ENCODE results near the gene PIGH. TPM values are rescaled to one million over a fixed set of nuclear protein-coding genes. Genes with fewer than 3 reads are reported as not detected.

Gene PIGH
- total RNA-seq, 1 experiment from 2014 or later, result 13.0 TPM

DNA sequence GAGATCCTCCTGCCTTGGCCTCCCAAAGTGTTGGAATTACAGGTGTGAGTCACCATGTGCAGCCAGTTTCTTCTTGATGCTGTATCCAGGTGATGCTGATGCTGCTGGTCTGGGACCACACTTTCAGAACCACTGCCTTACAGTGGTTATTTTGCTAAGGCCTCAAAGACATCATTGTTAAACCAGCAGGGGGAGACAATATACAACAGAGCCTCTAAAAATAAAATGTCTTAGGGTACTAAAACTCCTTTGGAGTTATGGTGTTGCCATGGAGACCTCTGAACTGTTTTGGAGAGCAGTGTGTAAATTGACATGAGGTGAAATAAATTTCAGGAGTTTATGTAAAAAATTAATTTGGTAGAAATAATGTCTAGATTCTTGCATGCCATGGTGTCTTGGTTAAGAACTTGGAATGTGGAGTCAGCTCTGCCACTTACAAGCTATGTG, 18.6 kb upstream of the PIGH start:
- no TSS peak for BruUV-seq (replicated peaks)
- POLR2A ChIA-PET (ENCODE audit: unreplicated experiment), result interaction anchor here (0.5 to 0.7 kb wide), 2 partner anchors 198 to 946 kb away, joined by 3 to 4 read pairs; partner anchors contain the start of gene ZFYVE26

DNA sequence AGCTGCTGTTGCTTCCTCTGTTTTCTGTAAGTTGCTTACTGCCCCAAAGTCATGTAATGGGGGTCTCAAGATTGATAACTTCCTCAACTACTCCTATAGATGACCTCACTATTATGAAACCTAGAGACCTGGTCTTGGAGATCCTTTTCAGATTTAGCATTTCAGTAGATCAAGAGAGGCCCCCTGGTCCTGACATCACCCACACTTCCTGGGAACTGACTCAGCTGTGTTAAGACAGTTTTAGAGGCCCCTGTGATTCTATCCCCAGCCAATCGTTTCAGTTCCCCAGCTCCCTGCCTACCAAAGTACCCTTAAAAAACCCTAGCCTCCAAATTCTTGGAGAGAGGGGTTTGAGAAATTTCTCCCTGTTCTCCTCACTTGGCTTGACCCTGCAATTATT, 10.4 kb upstream of the PIGH start:
- H3K4me2 ChIP-seq, result no peak overlapping the region
- intact Hi-C loops (cut with micrococcal nuclease; ENCODE audit: unreplicated experiment), result no loop called here
- no peak overlapping the region for H3K4me3 ChIP-seq
- H3K27ac ChIP-seq, result no peak overlapping the region
- TF ChIP-seq, protein P1, sequence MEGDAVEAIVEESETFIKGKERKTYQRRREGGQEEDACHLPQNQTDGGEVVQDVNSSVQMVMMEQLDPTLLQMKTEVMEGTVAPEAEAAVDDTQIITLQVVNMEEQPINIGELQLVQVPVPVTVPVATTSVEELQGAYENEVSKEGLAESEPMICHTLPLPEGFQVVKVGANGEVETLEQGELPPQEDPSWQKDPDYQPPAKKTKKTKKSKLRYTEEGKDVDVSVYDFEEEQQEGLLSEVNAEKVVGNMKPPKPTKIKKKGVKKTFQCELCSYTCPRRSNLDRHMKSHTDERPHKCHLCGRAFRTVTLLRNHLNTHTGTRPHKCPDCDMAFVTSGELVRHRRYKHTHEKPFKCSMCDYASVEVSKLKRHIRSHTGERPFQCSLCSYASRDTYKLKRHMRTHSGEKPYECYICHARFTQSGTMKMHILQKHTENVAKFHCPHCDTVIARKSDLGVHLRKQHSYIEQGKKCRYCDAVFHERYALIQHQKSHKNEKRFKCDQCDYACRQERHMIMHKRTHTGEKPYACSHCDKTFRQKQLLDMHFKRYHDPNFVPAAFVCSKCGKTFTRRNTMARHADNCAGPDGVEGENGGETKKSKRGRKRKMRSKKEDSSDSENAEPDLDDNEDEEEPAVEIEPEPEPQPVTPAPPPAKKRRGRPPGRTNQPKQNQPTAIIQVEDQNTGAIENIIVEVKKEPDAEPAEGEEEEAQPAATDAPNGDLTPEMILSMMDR (conservative IDR thresholded peaks at IDR 0.05), result no peak
- TF ChIP-seq EZH2 (IDR thresholded peaks at IDR 0.05; ENCODE audit: low read depth), result no peak
- H3K4me1 ChIP-seq (replicated peaks; ENCODE audit: insufficient read depth), result no peaks in the 10 kb centered on the region
- no peaks in the 10 kb centered on the region for H3K27me3 ChIP-seq (ENCODE audit: insufficient read depth, low read depth)
- no peaks in the 10 kb centered on the region for H3K9me3 ChIP-seq (ENCODE audit: insufficient read depth, low read depth)
- H3K79me2 ChIP-seq (ENCODE audit: low read depth), result no peaks in the 10 kb centered on the region
- H2AFZ ChIP-seq, result no peak overlapping the region
- no TSS peak for BruUV-seq (replicated peaks)
- no peak for DNase-seq
- ChIA-PET POLR2A (ENCODE audit: unreplicated experiment) (no interaction called here), CTCF (no interaction called here)
- H3K36me3 ChIP-seq (ENCODE audit: low read depth), result no peaks in the 10 kb centered on the region
- no peaks in the 10 kb centered on the region for H3F3A ChIP-seq (ENCODE audit: insufficient read depth, low read depth)
- no peaks in the 10 kb centered on the region for H3K9me2 ChIP-seq (ENCODE audit: insufficient read depth)
- H4K20me1 ChIP-seq (ENCODE audit: insufficient read depth), result no peaks in the 10 kb centered on the region

More for the DNA sequence above, 18.6 kb upstream of the PIGH start:
- Histone ChIP-seq H2AFZ (no peak overlapping the region), H3K4me1 (replicated peaks; ENCODE audit: insufficient read depth) (peaks cover 23% of the 10 kb centered on the region), H3K9me2 (ENCODE audit: insufficient read depth) (no peaks in the 10 kb centered on the region), H3F3A (ENCODE audit: insufficient read depth, low read depth) (peaks cover 14% of the 10 kb centered on the region; the same call in 1 of the 2 replicates), H3K79me2 (ENCODE audit: low read depth) (no peaks in the 10 kb centered on the region), H3K27ac (peak overlapping the region; percentile 36), H3K36me3 (ENCODE audit: low read depth) (no peaks in the 10 kb centered on the region), H3K27me3 (ENCODE audit: insufficient read depth, low read depth) (no peaks in the 10 kb centered on the region), H3K4me3 (peak overlapping the region; percentile 73; the same call in 1 of the 2 replicates), H3K9me3 (ENCODE audit: insufficient read depth, low read depth) (no peaks in the 10 kb centered on the region), H4K20me1 (ENCODE audit: insufficient read depth) (no peaks in the 10 kb centered on the region), H3K4me2 (peak overlapping the region; percentile 89)
- TF ChIP-seq EZH2 (IDR thresholded peaks at IDR 0.05; ENCODE audit: low read depth), result no peak
- TF ChIP-seq, protein P1 (conservative IDR thresholded peaks at IDR 0.05), result peak; percentile 91
- CTCF ChIA-PET, result interaction anchor here (0.5 to 3.1 kb wide), 7 partner anchors 48 to 233 kb away, joined by 3 to 16 read pairs (median 6); partner anchors contain the start of gene RDH11
- peak; percentile 25 to 74 for DNase-seq
- intact Hi-C loops (cut with micrococcal nuclease; ENCODE audit: unreplicated experiment), result loop anchor here (2.0 kb wide), 2 partner anchors 48 to 76 kb away; partner anchors contain the start of gene RDH11

DNA sequence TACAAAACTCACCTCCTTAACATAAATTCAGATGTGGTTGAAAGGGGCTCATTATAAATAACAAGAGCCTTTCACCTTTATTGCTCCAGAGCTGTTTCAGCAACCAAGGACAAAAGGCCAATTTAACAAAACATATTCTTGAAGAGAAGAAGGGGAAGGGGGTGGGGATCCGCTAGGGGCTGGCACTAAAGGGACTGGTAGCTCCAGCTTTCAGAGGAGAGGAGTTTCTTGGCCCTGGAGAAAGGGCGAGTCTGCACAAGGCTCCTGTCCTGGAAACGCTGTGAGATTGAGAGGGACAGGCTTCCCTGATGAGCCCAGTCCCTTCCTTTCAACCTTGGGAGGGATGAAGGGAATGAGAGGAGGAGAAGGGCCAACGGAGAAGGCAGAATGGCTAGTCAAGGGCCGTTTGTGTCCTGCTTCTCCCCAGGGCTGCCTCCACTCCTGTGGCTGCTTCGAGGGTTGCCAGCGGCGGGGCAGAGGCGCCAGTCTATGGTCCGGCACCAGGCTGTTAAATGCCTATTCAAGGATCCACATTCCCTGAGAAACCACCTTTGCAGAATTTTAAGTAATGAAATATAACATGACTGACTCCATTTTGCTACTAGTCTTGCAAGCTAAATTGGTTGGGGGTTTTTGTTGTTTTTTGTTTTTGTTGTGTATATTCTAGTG, 9.7 kb upstream of the PIGH start:
- Histone ChIP-seq H3K9me2 (ENCODE audit: insufficient read depth) (no peaks in the 10 kb centered on the region), H3K4me2 (no peak overlapping the region), H3K27ac (no peak overlapping the region), H3K9me3 (ENCODE audit: insufficient read depth, low read depth) (no peaks in the 10 kb centered on the region), H3F3A (ENCODE audit: insufficient read depth, low read depth) (no peaks in the 10 kb centered on the region), H3K27me3 (ENCODE audit: insufficient read depth, low read depth) (no peaks in the 10 kb centered on the region), H2AFZ (no peak overlapping the region), H3K4me1 (replicated peaks; ENCODE audit: insufficient read depth) (no peaks in the 10 kb centered on the region), H3K4me3 (no peak overlapping the region), H3K79me2 (ENCODE audit: low read depth) (no peaks in the 10 kb centered on the region), H3K36me3 (ENCODE audit: low read depth) (no peaks in the 10 kb centered on the region), H4K20me1 (ENCODE audit: insufficient read depth) (no peaks in the 10 kb centered on the region)
- CTCF ChIA-PET, result no interaction called here
- TF ChIP-seq, protein P1 (conservative IDR thresholded peaks at IDR 0.05), result no peak
- no peak for TF ChIP-seq EZH2 (IDR thresholded peaks at IDR 0.05; ENCODE audit: low read depth)
- no TSS peak for BruUV-seq (replicated peaks)
- intact Hi-C loops (cut with micrococcal nuclease; ENCODE audit: unreplicated experiment), result no loop called here
- POLR2A ChIA-PET (ENCODE audit: unreplicated experiment), result no interaction called here
- no peak for DNase-seq
